HepG2 (cell line): ENCODE measurements around the gene ANKFY1. TPM values are rescaled to one million over a fixed set of nuclear protein-coding genes. Genes with fewer than 3 reads are reported as not detected.

Source experiments
- ATAC-seq: fragments of 200-7000 bp; cut with Tn5 transposase; 3 replicates; pipeline ENCODE4 v1.9.1; 2020; ENCODE audit warnings: mild to moderate bottlenecking, moderate library complexity
- BruUV-seq: library from RNA; stranded (reverse); fragments of 400-500 nt; replicated peaks from 2 replicates; lab custom pipeline; 2021; lab: Mats Ljungman, UMichigan
- CTCF ChIA-PET: fragments of 300-600 bp; formaldehyde crosslinking; extraction: SDS; loops from one replicate; lab custom pipeline; 2021; ENCODE audit warnings: low total read pairs, inconsistent platforms, low intra/inter-chr PET ratio; lab: Yijun Ruan, JAX
- POLR2A ChIA-PET: fragments of 350-600 bp; sonication (Branson Sonifier 250); formaldehyde crosslinking; loops from one replicate; lab custom pipeline; 2020; ENCODE audit warnings: antibody characterized with exemption, inconsistent platforms; lab: Yijun Ruan, JAX
- DNase-seq: peaks from one replicate; pipeline ENCODE4 v3.0.0-alpha.2; 2015; ENCODE audit warnings: low spot score
- FAIRE-seq: peaks from 3 replicates; lab custom pipeline; 2011; peaks lifted over from hg19 to GRCh38; lab: Jason Lieb, UNC
- H2AFZ ChIP-seq: one replicate; pipeline ENCODE4 v1.6.1; 2011; ENCODE audit warnings: low read length, inconsistent platforms
- H3K27ac ChIP-seq: fragments of 300-600 bp; 3 replicates; pipeline ENCODE4 v1.8.0; 2011; ENCODE audit warnings: mixed run types, mild to moderate bottlenecking, mixed read lengths, low read length, inconsistent platforms; ENCODE audit not compliant: insufficient read depth; ENCODE audit errors: extremely low read length
- H3K27me3 ChIP-seq, 2 experiments: fragments of 200-600 bp in 1 of 2; 2 replicates in 1 of 2; 3 replicates in 1 of 2; pipeline versions ENCODE4 v1.6.0 to v1.8.0; 2011; ENCODE audit warnings: low read length in 2 of 2, mild to moderate bottlenecking in 2 of 2, moderate library complexity in 2 of 2, inconsistent platforms in 1 of 2; ENCODE audit not compliant: insufficient read depth in 2 of 2, control insufficient read depth in 1 of 2
- H3K36me3 ChIP-seq, 2 experiments: fragments of 200-600 bp in 1 of 2; replicated peaks in 1 of 2; 2 replicates in 1 of 2; 3 replicates in 1 of 2; pipeline versions ENCODE4 v1.5.1 to v1.8.0; 2011; ENCODE audit warnings: low read length in 2 of 2, inconsistent platforms in 1 of 2; ENCODE audit not compliant: insufficient read depth in 2 of 2, control insufficient read depth in 1 of 2
- H3K4me1 ChIP-seq: 2 replicates; pipeline ENCODE4 v1.5.1; 2012; ENCODE audit warnings: low read length, inconsistent platforms; ENCODE audit not compliant: insufficient read depth
- H3K4me2 ChIP-seq: 2 replicates; pipeline ENCODE4 v1.6.0; 2011; ENCODE audit warnings: low read depth, low read length, inconsistent platforms
- H3K4me3 ChIP-seq, 3 experiments: fragments of 200-600 bp in 1 of 3; sonication (generic), shearing (Covaris generic) in 1 of 3; replicated peaks in 1 of 3; 2 replicates each; pipeline ENCODE4 v1.5.1; 2011 to 2016; ENCODE audit warnings: low read length in 3 of 3, inconsistent platforms in 2 of 3, low read depth in 2 of 3, mild to moderate bottlenecking in 2 of 3, control low read depth in 1 of 3, mixed read lengths in 1 of 3; ENCODE audit not compliant: insufficient read depth in 1 of 3
- H3K79me2 ChIP-seq: one replicate; pipeline ENCODE4 v1.6.1; 2011; ENCODE audit warnings: low read length, inconsistent platforms; ENCODE audit not compliant: insufficient read depth
- H3K9ac ChIP-seq: 2 replicates; pipeline ENCODE4 v1.6.0; 2011; ENCODE audit warnings: mild to moderate bottlenecking, low read depth, low read length, inconsistent platforms; ENCODE audit not compliant: insufficient read depth
- H3K9me3 ChIP-seq: 2 replicates; pipeline ENCODE4 v1.5.1; 2012; ENCODE audit warnings: mild to moderate bottlenecking, low read length
- H4K20me1 ChIP-seq: 2 replicates; pipeline ENCODE4 v1.6.0; 2011; ENCODE audit warnings: inconsistent platforms, mild to moderate bottlenecking, low read length, moderate library complexity; ENCODE audit not compliant: insufficient read depth
- AFF4 ChIP-seq: sonication (generic); formaldehyde crosslinking; IDR thresholded peaks from 2 replicates; pipeline ENCODE4 v1.4.0; 2020; ENCODE audit warnings: missing genetic modification reagents
- ARNT2 ChIP-seq: sonication (generic); formaldehyde crosslinking; IDR thresholded peaks from 2 replicates; pipeline ENCODE4 v1.8.0; 2022; ENCODE audit warnings: mild to moderate bottlenecking, low read depth, missing genetic modification reagents, moderate library complexity
- MYNN ChIP-seq: sonication (generic); formaldehyde crosslinking; IDR thresholded peaks from 2 replicates; pipeline ENCODE4 v1.4.0; 2020; ENCODE audit warnings: mild to moderate bottlenecking, low read depth, missing genetic modification reagents
- PAF1 ChIP-seq: IDR thresholded peaks from 2 replicates; pipeline ENCODE4 v1.6.1; 2016; ENCODE audit warnings: missing genetic modification reagents, missing compliant biosample characterization
- SPEN ChIP-seq: sonication (generic); formaldehyde crosslinking; IDR thresholded peaks from 2 replicates; pipeline ENCODE4 v1.5.1; 2020; ENCODE audit warnings: low read depth, mild to moderate bottlenecking, missing genetic modification reagents
- SRY ChIP-seq: sonication (generic); formaldehyde crosslinking; IDR thresholded peaks from 2 replicates; pipeline ENCODE4 v1.8.0; 2022; ENCODE audit warnings: mild to moderate bottlenecking, missing genetic modification reagents
- ZNF260 ChIP-seq: sonication (generic); formaldehyde crosslinking; IDR thresholded peaks from 2 replicates; pipeline ENCODE4 v1.4.0; 2020; ENCODE audit warnings: missing genetic modification reagents, low read depth, mild to moderate bottlenecking, borderline replicate concordance
- ZNF280D ChIP-seq: sonication (generic); formaldehyde crosslinking; IDR thresholded peaks from 2 replicates; pipeline ENCODE4 v1.5.1; 2020; ENCODE audit warnings: mild to moderate bottlenecking, missing genetic modification reagents
- ZNF615 ChIP-seq: sonication (generic); formaldehyde crosslinking; IDR thresholded peaks from 2 replicates; pipeline ENCODE4 v1.5.0; 2020; ENCODE audit warnings: mild to moderate bottlenecking, missing genetic modification reagents, borderline replicate concordance
- ZNF646 ChIP-seq: sonication (generic); formaldehyde crosslinking; IDR thresholded peaks from 2 replicates; pipeline ENCODE4 v1.9.0; 2021; ENCODE audit warnings: mild to moderate bottlenecking, missing genetic modification reagents
- WGBS: methylation state at CpG from one replicate; pipeline ENCODE4 v1.1.6; 2017; ENCODE audit warnings: low lambda C conversion rate; 5-methylcytosine and 5-hydroxymethylcytosine counted together
- in situ Hi-C: cut with HindIII; loops from 2 replicates; pipeline ENCODE4 v1.10.0; 2017; ENCODE audit warnings: low pct_unique_long_range_greater_than_20kb; ENCODE audit not compliant: extremely low pct_ligation_motif_present
- intact Hi-C: fragments of 100-400 bp; cut with micrococcal nuclease; formaldehyde crosslinking; loops from one replicate; pipeline ENCODE4 v1.10.0; 2022; ENCODE audit not compliant: unreplicated experiment
- polyA plus RNA-seq, 8 experiments: library from polyadenylated mRNA; depleted of rRNA in 3 of 8; stranded (reverse) in 7 of 8; unstranded in 1 of 8; fragments of >200 nt; fragmentation: Illumina TruSeq in 4 of 8; extraction: Trizol in 4 of 8; gene quantifications; 2 replicates each; pipeline versions ENCODE4 v1.2.1 to v1.2.3, GENCODE V29; 2011 to 2016; ENCODE audit warnings: low read depth in 4 of 8, missing spikeins in 1 of 8, mixed read lengths in 1 of 8; ENCODE audit not compliant: insufficient read depth in 1 of 8
- total RNA-seq, 5 experiments: library from RNA; depleted of rRNA; stranded (reverse); fragments of >200 nt; fragmentation: Illumina TruSeq; extraction: Trizol; gene quantifications; 2 replicates each; pipeline ENCODE4 v1.2.3, GENCODE V29; 2016; ENCODE audit warnings: low read depth in 1 of 5

The ANKFY1 gene
- total and polyA plus RNA-seq, 2 of the 13 experiments (the other 11 are each of a cell fraction or from before 2014, with no cell fraction given) = 11.9 to 16.8 TPM

- no peak overlapping the region for H3K4me2 ChIP-seq
- ChIA-PET CTCF (no interaction called here), POLR2A (no interaction called here)
- H3K4me1 ChIP-seq = peaks cover 3% of the 10 kb centered on the region
- H3K36me3 ChIP-seq = peaks cover 37 to 78% of the 10 kb centered on the region in 2 experiments
- FAIRE-seq (no peak), ATAC-seq (no peak), DNase-seq (no peak)
- no peaks in the 10 kb centered on the region for H3K9me3 ChIP-seq
- H4K20me1 ChIP-seq = no peaks in the 10 kb centered on the region
- no peak overlapping the region for H2AFZ ChIP-seq
- BruUV-seq = no TSS peak
- intact Hi-C loops = no loop called here
- H3K79me2 ChIP-seq = no peaks in the 10 kb centered on the region
- in situ Hi-C loops = no loop called here
- 96% methylated on average over 4 of the region's 8 CpGs for WGBS
- no peak overlapping the region for H3K4me3 ChIP-seq
- no peak overlapping the region for H3K9ac ChIP-seq
- H3K27ac ChIP-seq = no peak overlapping the region
- H3K27me3 ChIP-seq = no peaks in the 10 kb centered on the region
- TF ChIP-seq MYNN (no peak), ZNF646 (CRISPR knock-in tag) (no peak), PAF1 (no peak), AFF4 (CRISPR knock-in tag) (no peak), ZNF280D (CRISPR knock-in tag) (no peak), ZNF260 (CRISPR knock-in tag) (no peak), SRY (CRISPR knock-in tag) (no peak), SPEN (CRISPR knock-in tag) (no peak), ARNT2 (CRISPR knock-in tag) (no peak), ZNF615 (CRISPR knock-in tag) (no peak)
Measured at GRCh38 chr17:4182043-4182442, 81.7 kb downstream of the ANKFY1 start.
